IPS-15b (cell line): ENCODE results near the gene KCNQ5.
"Not testable (repeated sequence)": the region's sequence is repeated elsewhere in the genome, so short reads cannot be mapped to it uniquely, and the experiment has no call there.

Experiments used
- H3K27me3 ChIP-seq: one replicate; pipeline ENCODE4 v1.6.1; 2013; ENCODE audit warnings: low read length; ENCODE audit not compliant: control insufficient read depth, insufficient read depth
- H3K36me3 ChIP-seq: one replicate; pipeline ENCODE4 v1.6.1; 2013; ENCODE audit warnings: low read length; ENCODE audit not compliant: control insufficient read depth, insufficient read depth
- H3K4me1 ChIP-seq: one replicate; pipeline ENCODE4 v1.6.1; 2013; ENCODE audit warnings: mild to moderate bottlenecking, low read length; ENCODE audit not compliant: control insufficient read depth, insufficient read depth
- H3K4me3 ChIP-seq: one replicate; pipeline ENCODE4 v1.5.1; 2013; ENCODE audit warnings: low read depth, low read length
- H3K9ac ChIP-seq: one replicate; pipeline ENCODE4 v1.6.1; 2013; ENCODE audit warnings: low read depth, mild to moderate bottlenecking, low read length
- H3K9me3 ChIP-seq: one replicate; pipeline ENCODE4 v1.6.1; 2013; ENCODE audit warnings: mild to moderate bottlenecking, low read length; ENCODE audit not compliant: control insufficient read depth, insufficient read depth

Gene KCNQ5

GRCh38 chr6:72863131-72863530, 241.3 kb downstream of the KCNQ5 start:
- no peaks in the 10 kb centered on the region for H3K4me1 ChIP-seq
- H3K9ac ChIP-seq: no peak overlapping the region
- no peaks in the 10 kb centered on the region for H3K27me3 ChIP-seq
- no peaks in the 10 kb centered on the region for H3K36me3 ChIP-seq
- no peak overlapping the region for H3K4me3 ChIP-seq
- H3K9me3 ChIP-seq: no peaks in the 10 kb centered on the region

GRCh38 chr6:72864236-72864635, 242.4 kb downstream of the KCNQ5 start:
- Histone ChIP-seq H3K27me3 (no peaks in the 10 kb centered on the region), H3K9ac (no peak overlapping the region), H3K36me3 (no peaks in the 10 kb centered on the region)

GRCh38 chr6:72864799-72865198, 242.9 kb downstream of the KCNQ5 start:
- H3K27me3 ChIP-seq: no peaks in the 10 kb centered on the region
- H3K9ac ChIP-seq: no peak overlapping the region
- H3K4me1 ChIP-seq: no peaks in the 10 kb centered on the region
- H3K9me3 ChIP-seq: no peaks in the 10 kb centered on the region
- no peaks in the 10 kb centered on the region for H3K36me3 ChIP-seq
- H3K4me3 ChIP-seq: no peak overlapping the region

More at GRCh38 chr6:72864236-72864635, 242.4 kb downstream of the KCNQ5 start:
- no peak overlapping the region for H3K4me3 ChIP-seq
- H3K9me3 ChIP-seq: no peaks in the 10 kb centered on the region
- no peaks in the 10 kb centered on the region for H3K4me1 ChIP-seq

- H3K9ac ChIP-seq: no peak overlapping the region
- H3K9me3 ChIP-seq: no peaks in the 10 kb centered on the region
- H3K4me3 ChIP-seq: no peak overlapping the region
- H3K4me1 ChIP-seq: no peaks in the 10 kb centered on the region
- no peaks in the 10 kb centered on the region for H3K36me3 ChIP-seq
- H3K27me3 ChIP-seq: no peaks in the 10 kb centered on the region
These were observed 243.6 kb downstream of the KCNQ5 start for GRCh38 chr6:72865467-72865866.

- Histone ChIP-seq H3K4me3 (no peak overlapping the region), H3K9me3 (no peaks in the 10 kb centered on the region), H3K27me3 (no peaks in the 10 kb centered on the region), H3K9ac (no peak overlapping the region), H3K4me1 (no peaks in the 10 kb centered on the region), H3K36me3 (no peaks in the 10 kb centered on the region)
These were observed 247.8 kb downstream of the KCNQ5 start for GRCh38 chr6:72869621-72870020.

GRCh38 chr6:72873433-72873832, 251.6 kb downstream of the KCNQ5 start:
- no peak overlapping the region for H3K4me3 ChIP-seq
- no peak overlapping the region for H3K9ac ChIP-seq
- no peaks in the 10 kb centered on the region for H3K4me1 ChIP-seq
- no peaks in the 10 kb centered on the region for H3K27me3 ChIP-seq
- no peaks in the 10 kb centered on the region for H3K36me3 ChIP-seq
- H3K9me3 ChIP-seq: no peaks in the 10 kb centered on the region

GRCh38 chr6:72876256-72876655, 254.4 kb downstream of the KCNQ5 start:
- H3K9ac ChIP-seq: no peak overlapping the region
- H3K27me3 ChIP-seq: no peaks in the 10 kb centered on the region
- no peaks in the 10 kb centered on the region for H3K36me3 ChIP-seq
- H3K4me1 ChIP-seq: no peaks in the 10 kb centered on the region
- no peaks in the 10 kb centered on the region for H3K9me3 ChIP-seq
- H3K4me3 ChIP-seq: no peak overlapping the region

- H3K27me3 ChIP-seq: no peaks in the 10 kb centered on the region
- no peak overlapping the region for H3K4me3 ChIP-seq
- no peaks in the 10 kb centered on the region for H3K9me3 ChIP-seq
- H3K36me3 ChIP-seq: no peaks in the 10 kb centered on the region
- H3K4me1 ChIP-seq: no peaks in the 10 kb centered on the region
- no peak overlapping the region for H3K9ac ChIP-seq
These were observed 264.3 kb downstream of the KCNQ5 start for GRCh38 chr6:72886170-72886569.

- Histone ChIP-seq H3K4me1 (no peaks in the 10 kb centered on the region), H3K4me3 (no peak overlapping the region), H3K27me3 (no peaks in the 10 kb centered on the region), H3K9me3 (no peaks in the 10 kb centered on the region), H3K9ac (no peak overlapping the region), H3K36me3 (no peaks in the 10 kb centered on the region)
These were observed 268.4 kb downstream of the KCNQ5 start for GRCh38 chr6:72890233-72890632.

- no peaks in the 10 kb centered on the region for H3K9me3 ChIP-seq
- H3K36me3 ChIP-seq: no peaks in the 10 kb centered on the region
- H3K9ac ChIP-seq: no peak overlapping the region
These were observed 268.8 kb downstream of the KCNQ5 start for GRCh38 chr6:72890671-72891070.

GRCh38 chr6:72892901-72893300, 271.0 kb downstream of the KCNQ5 start:
- H3K36me3 ChIP-seq: no peaks in the 10 kb centered on the region
- H3K9ac ChIP-seq: no peak overlapping the region
- no peaks in the 10 kb centered on the region for H3K9me3 ChIP-seq
- H3K4me1 ChIP-seq: no peaks in the 10 kb centered on the region
- no peak overlapping the region for H3K4me3 ChIP-seq
- no peaks in the 10 kb centered on the region for H3K27me3 ChIP-seq

More at GRCh38 chr6:72890671-72891070, 268.8 kb downstream of the KCNQ5 start:
- Histone ChIP-seq H3K4me3 (no peak overlapping the region), H3K27me3 (no peaks in the 10 kb centered on the region), H3K4me1 (no peaks in the 10 kb centered on the region)

GRCh38 chr6:72894091-72894490, 272.2 kb downstream of the KCNQ5 start:
- Histone ChIP-seq H3K9me3 (no peaks in the 10 kb centered on the region), H3K4me3 (no peak overlapping the region), H3K27me3 (no peaks in the 10 kb centered on the region), H3K36me3 (no peaks in the 10 kb centered on the region), H3K4me1 (no peaks in the 10 kb centered on the region), H3K9ac (no peak overlapping the region)

GRCh38 chr6:72898313-72898712, 276.4 kb downstream of the KCNQ5 start:
- not testable (repeated sequence) for H3K4me1 ChIP-seq, H3K9me3 ChIP-seq, H3K36me3 ChIP-seq

More at GRCh38 chr6:72898313-72898712, 276.4 kb downstream of the KCNQ5 start:
- H3K9ac ChIP-seq, H3K27me3 ChIP-seq, H3K4me3 ChIP-seq: not testable (repeated sequence)
